HG03354 (cell line): ENCODE data around the gene SYNPR.
A peak's percentile ranks its signal among the peaks of the same experiment; 100 is the strongest.

Experiments
- ATAC-seq: cut with Tn5 transposase; IDR thresholded peaks from one replicate; pipeline ENCODE4 v1.9.1; 2021; ENCODE audit warnings: mild to moderate bottlenecking; ENCODE audit not compliant: unreplicated experiment, poor library complexity, severe bottlenecking

SYNPR gene

DNA sequence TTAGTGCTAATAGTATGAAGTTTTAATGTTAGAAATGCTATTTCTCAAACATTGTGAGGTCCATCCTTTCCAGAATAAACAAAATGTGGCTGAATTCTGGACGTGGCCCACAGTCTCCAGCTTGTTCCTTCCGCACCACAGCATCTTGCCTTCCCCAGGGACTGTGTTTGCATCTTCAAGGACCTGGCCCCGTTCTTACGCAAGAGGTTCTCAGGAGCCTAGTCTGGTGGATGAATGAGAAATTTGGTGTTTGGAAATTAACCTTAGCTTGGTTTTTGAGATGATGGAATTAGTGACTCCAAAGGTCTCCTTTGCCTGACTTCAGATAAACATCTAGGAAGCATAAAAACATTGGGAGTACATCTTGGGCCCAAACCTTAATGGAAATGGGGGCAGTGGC is 18.1 kb downstream of the SYNPR start:
- no peak for ATAC-seq

DNA sequence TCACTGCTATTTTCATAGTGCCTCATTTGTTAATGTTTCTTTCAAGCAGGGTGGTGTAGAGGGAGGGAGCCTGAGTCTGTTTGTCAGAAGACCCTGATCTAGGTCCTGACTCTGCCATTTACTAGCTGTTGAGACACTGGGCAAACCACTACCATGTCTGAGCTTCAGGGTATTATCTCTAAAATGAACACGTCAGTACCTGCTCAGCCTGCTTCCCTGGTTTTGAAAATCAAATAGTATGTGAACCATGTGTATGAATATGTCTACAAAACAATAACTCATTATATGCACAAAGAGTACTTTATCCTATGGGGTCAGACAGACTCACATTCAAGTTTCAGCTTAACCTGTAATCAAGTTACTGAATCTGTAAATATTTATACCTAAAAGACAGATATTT is 25.1 kb downstream of the SYNPR start:
- no peak for ATAC-seq

DNA sequence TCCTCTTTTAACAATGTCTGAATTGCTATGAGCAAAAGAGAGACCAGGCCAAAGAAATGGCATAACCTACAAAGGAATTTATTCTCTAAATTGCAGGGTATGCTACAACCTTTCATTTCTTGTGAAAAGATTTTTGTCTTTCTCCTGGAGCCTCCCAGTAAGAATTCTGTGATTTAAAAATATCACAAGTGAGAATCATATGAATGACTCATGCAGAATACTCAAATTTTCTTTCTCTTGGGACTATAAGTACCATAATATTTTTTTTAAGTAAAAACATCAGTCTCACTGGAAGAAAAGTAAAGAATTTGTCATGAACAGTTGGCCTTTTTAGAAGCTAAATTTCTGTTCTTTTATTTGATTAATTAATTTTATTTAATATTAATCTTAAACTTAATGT is 26.3 kb downstream of the SYNPR start:
- ATAC-seq: no peak

- ATAC-seq: no peak
These were observed 30.0 kb downstream of the SYNPR start for GRCh38 chr3:63308072-63308471.

- ATAC-seq: no peak
These were observed 31.7 kb downstream of the SYNPR start for GRCh38 chr3:63309768-63310167.

- ATAC-seq: no peak
These were observed 45.7 kb downstream of the SYNPR start for GRCh38 chr3:63323766-63324165.

DNA sequence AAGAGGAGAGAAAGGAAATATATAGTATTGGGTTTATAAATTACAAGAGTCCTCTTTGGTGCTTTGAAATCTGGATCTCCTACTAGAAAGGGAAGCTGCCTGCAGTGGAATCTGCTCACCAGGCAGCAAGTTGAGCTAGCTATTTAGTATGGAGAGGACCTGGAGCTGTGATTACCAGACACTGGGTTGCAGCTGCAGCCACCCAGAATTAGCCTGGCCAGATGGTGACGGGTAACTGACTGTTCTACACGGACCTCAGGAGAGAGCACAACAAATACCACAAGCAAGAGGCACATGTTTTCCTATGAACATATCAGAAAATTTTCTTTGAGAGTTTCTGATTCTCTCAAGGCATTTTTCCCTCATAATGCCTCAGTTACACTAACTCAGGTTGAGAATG is 46.5 kb downstream of the SYNPR start:
- ATAC-seq: no peak

GRCh38 chr3:63325386-63325785 is 47.3 kb downstream of the SYNPR start:
- no peak for ATAC-seq

- no peak for ATAC-seq
These were observed 50.3 kb downstream of the SYNPR start for GRCh38 chr3:63328365-63328764.

DNA sequence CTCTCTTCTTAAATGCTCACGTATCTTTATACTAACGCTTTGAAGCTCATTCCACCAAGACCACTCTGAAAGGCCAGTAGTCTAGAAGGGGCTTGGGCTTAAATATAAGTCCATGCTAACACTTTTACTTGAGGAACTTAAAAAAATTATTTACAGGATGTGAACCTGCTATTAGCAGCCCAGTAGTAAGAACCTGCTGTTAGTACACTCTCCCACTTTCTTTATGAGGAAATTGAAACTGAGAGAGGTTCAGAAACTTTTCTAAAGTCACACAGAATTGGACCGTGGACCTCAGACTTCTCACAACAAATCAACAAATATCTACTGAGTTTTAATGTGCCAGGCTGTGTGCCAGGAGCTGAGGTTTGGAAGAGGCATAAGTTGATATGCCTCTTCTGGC is 53.4 kb downstream of the SYNPR start:
- no peak for ATAC-seq

DNA sequence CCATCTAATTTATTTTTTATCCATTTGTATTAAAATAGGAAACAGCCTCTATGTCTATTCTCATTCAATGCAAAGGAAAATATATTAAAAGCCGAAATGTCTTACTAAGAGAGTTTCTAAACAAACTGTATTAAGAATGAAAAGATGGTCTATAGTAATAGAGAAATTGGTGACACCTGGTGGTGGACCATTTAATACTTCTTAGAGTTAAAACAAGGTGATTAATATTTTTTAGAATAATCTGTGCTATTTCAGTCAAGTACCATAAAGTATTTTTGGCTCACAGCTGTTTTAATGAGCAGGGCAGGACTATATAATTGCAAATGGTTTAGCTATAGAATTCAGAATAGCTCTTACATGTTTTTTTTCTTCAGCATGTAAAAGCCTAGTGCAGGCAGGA is 55.7 kb downstream of the SYNPR start:
- ATAC-seq: no peak

DNA sequence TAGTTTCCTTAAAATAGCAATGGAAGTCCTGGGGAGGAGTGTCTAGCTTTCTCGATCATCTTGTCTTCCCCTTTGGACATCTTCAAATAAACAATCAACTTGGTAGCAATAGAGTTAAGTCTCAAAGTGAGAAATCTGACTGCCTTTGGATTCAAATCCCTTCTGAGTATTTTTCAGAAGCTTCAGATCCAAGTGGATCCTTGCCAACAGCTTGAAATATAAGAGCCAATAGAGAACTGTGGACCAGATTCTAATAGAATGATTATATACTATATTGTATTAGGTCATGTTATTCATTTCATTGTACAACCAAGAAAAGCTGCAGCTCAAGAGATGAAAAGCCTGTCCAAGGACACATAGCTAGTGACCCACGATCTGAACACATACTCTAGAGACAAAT is 60.2 kb downstream of the SYNPR start:
- no peak for ATAC-seq

- no peak for ATAC-seq
These were observed 65.6 kb downstream of the SYNPR start for GRCh38 chr3:63343674-63344073.

- ATAC-seq: no peak
These were observed 66.6 kb downstream of the SYNPR start for GRCh38 chr3:63344661-63345060.

DNA sequence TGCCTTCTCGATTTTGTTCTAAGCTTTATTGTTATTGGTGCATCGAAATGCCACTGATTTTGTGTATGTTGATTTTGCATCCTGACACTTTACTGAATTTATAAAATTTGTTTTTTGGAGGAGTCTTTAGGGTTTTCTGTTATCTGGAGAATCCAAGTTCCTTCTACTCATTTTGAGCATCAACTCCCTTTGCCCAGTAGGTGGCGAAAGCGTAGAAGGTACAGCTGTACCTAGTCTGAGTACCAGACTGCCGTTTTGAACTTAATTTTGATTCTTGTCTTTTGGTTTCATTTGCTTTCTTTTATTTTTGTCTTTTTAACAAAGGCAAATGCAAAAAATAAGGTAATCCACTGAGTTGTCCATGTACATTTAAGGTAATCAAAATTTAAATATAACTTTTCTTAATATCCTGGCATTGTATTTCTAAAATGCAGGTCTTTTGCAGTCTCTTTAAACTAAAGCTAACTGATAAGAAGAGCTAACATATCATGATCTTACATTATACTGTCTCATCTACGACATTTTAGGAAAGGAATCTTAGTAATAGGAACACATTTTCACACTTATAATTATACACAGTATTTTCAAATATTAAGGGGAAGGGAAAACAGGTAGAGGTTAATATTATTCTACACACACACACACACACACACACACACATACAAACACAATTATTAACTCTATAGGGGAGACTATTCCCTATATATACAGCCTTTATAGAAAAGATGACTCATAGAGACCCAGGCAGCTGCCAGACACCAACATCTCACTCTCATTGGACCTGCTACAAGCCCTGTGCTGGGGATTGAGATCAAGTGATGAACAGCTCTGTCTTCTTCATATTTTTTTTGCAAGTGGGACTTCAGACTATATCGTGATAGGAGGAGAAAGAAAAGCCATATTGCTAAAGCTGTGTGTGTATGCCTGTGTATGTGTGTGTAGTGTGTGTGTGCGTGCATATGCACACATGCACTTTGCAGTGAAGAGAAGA is 71.8 kb downstream of the SYNPR start:
- ATAC-seq: peak; percentile 86

- peak; percentile 73 for ATAC-seq
These were observed 73.3 kb downstream of the SYNPR start for GRCh38 chr3:63351159-63352007.

DNA sequence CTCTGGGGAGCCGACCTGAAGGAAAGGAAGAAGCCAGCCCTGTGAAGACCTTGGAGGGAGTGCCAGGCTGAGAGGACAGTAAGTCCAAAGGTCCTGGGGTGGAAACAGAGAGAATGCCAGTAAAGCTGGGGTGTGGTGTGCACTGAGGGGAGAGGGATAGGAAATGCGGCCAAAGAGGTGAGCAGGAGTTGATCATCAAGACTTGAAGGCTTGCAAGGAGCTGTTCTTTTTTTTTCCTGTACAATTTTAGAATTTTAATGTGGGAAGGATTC is 73.8 kb downstream of the SYNPR start:
- ATAC-seq: no peak

- no peak for ATAC-seq
These were observed 75.3 kb downstream of the SYNPR start for GRCh38 chr3:63353383-63353782.

- no peak for ATAC-seq
These were observed 76.1 kb downstream of the SYNPR start for GRCh38 chr3:63354160-63354559.

- ATAC-seq: no peak
These were observed 77.7 kb downstream of the SYNPR start for GRCh38 chr3:63355809-63356208.

DNA sequence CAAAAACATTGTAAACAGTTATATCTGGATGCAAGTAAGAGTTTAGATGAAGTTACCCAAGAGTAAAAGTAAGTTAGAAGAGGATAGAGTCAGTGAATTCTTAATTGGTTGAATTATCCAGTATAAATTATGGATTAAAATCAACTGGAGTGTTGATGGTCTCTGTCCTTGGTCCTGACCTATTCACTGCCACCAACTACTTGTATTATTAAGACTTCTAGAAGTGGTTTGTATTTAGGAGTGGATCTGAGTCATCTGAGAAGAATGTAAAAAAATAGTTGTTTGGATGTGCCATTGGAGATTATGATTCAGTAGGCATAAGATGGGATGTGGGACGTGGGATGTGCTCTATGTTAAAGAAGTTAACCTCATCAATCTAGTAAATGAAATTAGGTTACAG is 86.4 kb downstream of the SYNPR start:
- ATAC-seq: no peak
